Measurements from ENCODE around the gene NUP133.

NUP133 gene

GRCh38 chr1:229410692-229411433 lies 97.3 kb downstream of the NUP133 start:
- H3K4me3 ChIP-seq (ENCODE audit: control insufficient read depth, low read depth, low read length), result no peak overlapping the region
- DNase-seq (ENCODE audit: low read depth), result peak; percentile 10

DNA sequence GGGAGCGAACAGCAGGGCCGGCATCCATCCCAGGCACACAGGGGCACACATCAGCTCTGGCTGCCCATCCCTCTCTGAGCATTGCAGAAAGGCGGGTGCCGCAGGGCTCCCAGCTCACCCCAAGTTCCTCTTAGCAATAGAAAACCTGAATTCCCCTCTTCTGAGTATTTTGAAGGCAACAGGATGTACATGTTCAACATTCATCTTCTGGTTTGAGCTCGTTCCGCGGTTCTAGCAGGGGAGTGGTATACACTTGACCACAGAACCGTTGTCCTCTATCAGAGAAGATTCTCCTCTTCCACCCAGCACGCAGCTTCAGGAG lies 97.8 kb downstream of the NUP133 start:
- no peak overlapping the region for H3K4me3 ChIP-seq (ENCODE audit: control insufficient read depth, low read depth, low read length)
- no peak for DNase-seq (ENCODE audit: low read depth)
- TF ChIP-seq, protein P1, sequence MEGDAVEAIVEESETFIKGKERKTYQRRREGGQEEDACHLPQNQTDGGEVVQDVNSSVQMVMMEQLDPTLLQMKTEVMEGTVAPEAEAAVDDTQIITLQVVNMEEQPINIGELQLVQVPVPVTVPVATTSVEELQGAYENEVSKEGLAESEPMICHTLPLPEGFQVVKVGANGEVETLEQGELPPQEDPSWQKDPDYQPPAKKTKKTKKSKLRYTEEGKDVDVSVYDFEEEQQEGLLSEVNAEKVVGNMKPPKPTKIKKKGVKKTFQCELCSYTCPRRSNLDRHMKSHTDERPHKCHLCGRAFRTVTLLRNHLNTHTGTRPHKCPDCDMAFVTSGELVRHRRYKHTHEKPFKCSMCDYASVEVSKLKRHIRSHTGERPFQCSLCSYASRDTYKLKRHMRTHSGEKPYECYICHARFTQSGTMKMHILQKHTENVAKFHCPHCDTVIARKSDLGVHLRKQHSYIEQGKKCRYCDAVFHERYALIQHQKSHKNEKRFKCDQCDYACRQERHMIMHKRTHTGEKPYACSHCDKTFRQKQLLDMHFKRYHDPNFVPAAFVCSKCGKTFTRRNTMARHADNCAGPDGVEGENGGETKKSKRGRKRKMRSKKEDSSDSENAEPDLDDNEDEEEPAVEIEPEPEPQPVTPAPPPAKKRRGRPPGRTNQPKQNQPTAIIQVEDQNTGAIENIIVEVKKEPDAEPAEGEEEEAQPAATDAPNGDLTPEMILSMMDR (IDR thresholded peaks at IDR 0.05; ENCODE audit: control insufficient read depth, insufficient read depth, low read depth, low read length, missing control alignments), result no peak

More at GRCh38 chr1:229410692-229411433, 97.3 kb downstream of the NUP133 start:
- TF ChIP-seq, protein P1 (IDR thresholded peaks at IDR 0.05; ENCODE audit: control insufficient read depth, insufficient read depth, low read depth, low read length, missing control alignments), result no peak

DNA sequence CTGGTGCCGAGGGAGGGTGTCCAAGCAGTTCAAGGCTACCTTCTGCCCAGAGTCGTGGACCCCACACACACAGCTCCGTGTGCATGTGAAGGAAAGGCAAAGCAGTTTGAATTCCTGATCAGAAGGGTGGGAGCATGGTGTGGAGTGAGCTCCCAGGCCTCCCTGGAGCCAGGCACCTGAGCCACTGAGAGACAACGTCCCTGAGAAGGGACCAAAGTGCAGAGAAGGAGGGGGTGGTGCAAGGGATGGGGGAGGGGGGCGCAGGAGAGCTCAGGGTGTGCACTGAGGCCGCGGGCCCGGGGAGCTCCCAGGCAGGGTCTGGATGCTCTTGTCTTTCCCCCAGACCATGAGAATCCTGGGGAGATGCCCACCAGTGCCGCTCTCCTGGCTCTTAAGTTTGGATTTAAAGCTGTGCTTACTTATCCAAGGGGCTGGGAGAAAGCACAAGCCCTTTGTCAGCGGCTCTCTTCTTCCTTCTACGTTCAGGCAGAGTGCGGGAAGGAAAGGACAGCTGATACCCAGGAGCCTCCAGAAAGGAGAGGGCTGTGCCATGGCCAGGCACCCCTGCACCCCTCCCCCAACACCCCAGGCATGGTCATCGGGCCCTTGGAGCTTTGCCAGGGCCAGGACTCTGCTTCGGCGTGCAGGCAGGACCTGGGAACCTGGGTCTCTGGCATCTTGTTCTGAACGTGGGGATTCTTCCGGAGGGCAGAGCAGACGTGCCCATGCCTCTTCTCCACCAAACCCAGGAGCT lies 98.3 kb downstream of the NUP133 start:
- TF ChIP-seq, protein P1 (IDR thresholded peaks at IDR 0.05; ENCODE audit: control insufficient read depth, insufficient read depth, low read depth, low read length, missing control alignments), result no peak
- no peak overlapping the region for H3K4me3 ChIP-seq (ENCODE audit: control insufficient read depth, low read depth, low read length)
- no peak for DNase-seq (ENCODE audit: low read depth)

DNA sequence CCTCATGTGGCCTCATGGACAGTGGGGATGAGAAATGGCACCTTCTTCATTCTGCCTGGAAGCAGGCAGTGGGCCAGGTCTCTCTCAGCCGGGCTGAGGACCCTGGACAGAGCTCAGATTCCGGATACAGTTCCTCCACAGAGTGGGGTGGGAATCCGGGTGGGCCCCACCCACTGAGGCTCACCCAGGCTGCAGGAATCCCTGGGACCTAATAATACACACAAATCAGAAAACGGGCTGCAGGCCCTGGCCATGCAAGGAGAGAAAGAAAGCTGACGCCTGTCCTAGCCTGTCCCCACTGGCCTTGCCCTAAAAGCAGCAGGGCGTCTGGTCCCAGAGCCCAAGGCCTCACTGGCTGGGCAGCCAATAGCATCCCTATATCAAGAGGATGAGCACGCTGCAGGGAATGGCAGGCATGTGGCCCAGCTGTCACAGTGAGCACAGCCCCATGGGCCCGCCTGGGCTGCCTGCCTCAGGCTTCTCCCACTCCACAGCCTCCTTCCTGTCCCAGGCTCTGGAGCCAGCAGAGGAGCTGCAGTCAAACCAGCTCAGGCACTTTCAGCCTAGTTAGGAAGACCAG lies 99.6 kb downstream of the NUP133 start:
- TF ChIP-seq, protein P1 (IDR thresholded peaks at IDR 0.05; ENCODE audit: control insufficient read depth, insufficient read depth, low read depth, low read length, missing control alignments), result no peak
- no peak overlapping the region for H3K4me3 ChIP-seq (ENCODE audit: control insufficient read depth, low read depth, low read length)
- no peak for DNase-seq (ENCODE audit: low read depth)

GRCh38 chr1:229407206-229408026 lies 100.7 kb downstream of the NUP133 start:
- no peak for DNase-seq (ENCODE audit: low read depth)
- TF ChIP-seq, protein P1 (IDR thresholded peaks at IDR 0.05; ENCODE audit: control insufficient read depth, insufficient read depth, low read depth, low read length, missing control alignments), result no peak
- peak overlapping the region; percentile 28 for H3K4me3 ChIP-seq (ENCODE audit: control insufficient read depth, low read depth, low read length)

DNA sequence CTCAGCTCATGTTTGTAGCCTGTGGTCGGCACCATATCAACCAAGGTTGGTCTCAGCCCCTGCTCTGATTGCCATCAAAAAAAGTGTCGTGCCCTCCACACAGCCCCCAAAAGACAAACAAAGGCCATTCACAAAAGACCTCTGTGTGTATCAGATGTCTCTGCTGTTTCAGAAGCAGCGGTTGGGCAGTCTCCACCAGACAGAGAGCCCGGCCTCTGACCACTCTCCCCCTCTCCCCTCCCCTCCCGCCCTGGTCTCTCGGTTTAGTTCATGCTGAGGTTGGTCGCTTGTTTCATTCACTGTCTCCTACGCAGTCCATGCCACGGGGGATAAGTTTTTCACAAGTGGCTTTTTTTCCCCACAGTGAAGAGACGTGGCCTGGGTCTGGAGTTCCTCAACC lies 101.3 kb downstream of the NUP133 start:
- H3K4me3 ChIP-seq (ENCODE audit: control insufficient read depth, low read depth, low read length), result no peak overlapping the region
- TF ChIP-seq, protein P1 (IDR thresholded peaks at IDR 0.05; ENCODE audit: control insufficient read depth, insufficient read depth, low read depth, low read length, missing control alignments), result no peak

More for the DNA sequence above, 101.3 kb downstream of the NUP133 start:
- DNase-seq (ENCODE audit: low read depth), result no peak

Data from AG09309 (cell line).